HG02798 (cell line): ENCODE measurements around the gene FIBP.

Source experiments
- ATAC-seq: cut with Tn5 transposase; IDR thresholded peaks from one replicate; pipeline ENCODE4 v1.9.1; 2021; ENCODE audit warnings: mild to moderate bottlenecking; ENCODE audit not compliant: unreplicated experiment, poor library complexity

Gene FIBP

DNA sequence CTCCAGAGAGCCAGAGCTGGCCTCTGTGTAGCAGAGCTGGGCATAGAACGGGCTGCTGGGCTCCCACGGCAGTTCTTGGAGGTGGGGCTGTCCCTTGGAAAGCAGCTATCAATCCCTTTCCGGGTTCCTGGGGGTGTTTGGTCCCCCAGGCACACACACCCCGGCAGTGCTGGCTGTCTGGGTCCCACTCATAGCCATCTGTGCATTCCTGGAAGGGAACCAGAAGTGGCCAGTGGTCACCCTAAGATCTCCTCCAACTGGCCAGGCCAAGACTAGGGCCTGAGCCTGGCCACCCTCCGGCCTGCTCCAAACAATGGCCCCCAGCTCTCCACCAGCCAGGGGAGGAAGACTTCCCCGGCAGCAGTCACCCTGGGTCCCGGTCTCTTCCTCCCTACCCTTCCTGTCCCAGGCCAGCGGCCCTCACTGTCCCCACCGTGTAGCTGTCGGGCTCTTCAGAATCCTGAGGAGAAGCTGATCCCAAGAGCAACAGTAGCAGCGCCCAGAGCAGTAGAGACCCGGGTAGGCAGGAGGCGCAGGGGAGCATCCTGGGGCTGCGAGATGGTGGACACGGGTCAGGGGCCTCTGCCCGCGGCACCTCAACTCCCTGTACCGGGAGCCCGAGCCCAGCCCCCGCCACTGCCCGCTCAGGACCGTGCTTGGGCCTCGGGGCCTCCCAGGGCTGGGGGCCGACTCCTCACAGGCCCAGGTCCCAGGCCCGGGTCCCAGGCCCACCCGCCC, 16.3 kb downstream of the FIBP start:
- ATAC-seq: no peak

DNA sequence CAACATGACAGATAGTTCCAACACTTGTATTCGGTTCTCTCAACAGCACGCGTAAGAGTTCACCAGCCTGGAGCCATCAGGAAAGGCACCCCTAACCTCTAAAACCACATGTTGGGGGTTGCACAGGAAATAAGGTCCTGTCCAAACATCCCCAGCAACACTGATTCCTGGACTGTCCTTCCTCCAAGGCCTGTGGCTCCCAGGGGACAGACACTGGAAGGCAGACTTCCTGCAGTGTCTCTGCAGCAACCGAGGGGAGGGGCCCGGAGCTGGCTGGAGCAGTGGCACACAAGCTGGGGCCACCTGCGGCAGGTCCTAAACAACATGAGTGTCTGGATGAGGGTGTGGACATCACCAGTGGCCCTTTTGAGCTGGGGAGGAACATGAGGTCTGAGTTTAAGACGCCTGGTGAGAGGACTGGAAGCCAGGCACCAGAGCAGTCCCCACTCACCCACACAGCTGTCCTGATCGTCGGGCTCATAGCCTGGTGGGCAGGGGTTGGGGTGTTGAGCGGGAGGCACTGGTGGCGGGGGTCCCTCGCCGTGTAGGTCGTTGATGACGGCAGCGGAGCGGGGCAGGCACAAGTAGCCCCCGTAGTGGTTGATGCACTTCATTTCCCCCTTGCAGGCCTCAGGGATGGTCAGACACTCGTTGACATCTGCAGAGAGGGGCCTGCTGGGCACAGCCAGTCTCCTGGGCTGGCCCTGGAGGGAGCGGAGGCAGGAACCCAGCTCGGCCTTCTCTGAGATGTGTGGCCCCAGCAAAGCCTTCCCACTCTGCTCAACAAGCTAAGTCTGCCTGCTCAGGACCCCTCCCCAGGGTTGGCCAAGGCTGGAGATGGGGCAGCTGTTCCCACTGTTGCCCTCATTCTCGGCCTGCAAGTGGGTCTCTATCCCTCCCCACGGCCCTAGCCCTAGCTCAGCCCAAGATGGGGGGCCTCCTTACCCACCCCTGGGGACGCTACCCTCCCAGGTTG, 17.3 kb downstream of the FIBP start:
- no peak for ATAC-seq

DNA sequence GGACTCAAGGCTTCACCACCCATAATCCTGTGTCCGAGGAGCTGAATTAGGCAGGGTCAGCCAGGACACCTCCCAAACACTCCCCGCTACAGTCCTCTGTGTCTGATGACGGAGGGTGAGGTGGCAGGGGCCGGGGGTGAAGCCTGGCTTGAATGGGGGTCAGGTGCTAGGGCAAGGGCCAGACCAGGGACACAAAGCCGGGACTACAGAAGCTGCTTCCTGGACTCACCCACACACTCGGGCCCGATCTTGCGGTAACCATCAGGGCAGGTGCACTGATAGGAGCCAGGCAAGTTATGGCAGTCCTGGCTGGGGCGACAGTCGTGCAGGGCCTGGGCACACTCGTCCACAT, 18.0 kb downstream of the FIBP start:
- no peak for ATAC-seq

DNA sequence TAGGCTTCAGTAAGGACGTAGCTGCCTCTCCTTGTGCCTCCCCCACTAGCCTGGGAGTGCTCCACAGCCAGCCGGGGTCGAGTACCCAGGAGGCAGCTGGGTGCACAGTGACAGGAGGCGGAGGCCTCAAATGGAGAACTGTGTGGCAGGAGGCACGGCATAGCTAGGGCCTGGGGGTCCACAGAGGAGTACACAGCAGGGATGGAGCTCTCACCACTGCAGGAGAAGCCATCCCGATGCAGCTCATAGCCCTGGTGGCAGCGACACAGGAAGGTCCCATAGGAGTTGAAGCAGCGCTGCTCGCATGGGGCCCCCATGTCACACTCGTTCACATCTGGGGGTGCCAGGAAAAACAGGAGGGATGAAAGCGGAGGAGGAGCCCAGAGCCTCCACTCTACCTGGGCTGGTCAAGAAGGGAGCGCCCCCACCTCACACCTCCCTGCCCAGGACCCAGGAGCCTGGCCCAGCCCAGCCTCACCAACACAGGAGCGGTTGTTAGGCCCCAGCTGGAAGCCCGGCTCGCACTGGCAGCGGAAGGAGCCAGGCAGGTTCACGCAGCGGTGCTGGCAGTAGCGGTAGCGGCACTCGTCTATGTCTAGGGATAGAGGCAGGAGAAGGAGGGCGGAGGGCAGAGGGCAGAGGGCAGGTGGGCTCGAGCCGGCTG, 18.5 kb downstream of the FIBP start:
- no peak for ATAC-seq

- ATAC-seq: no peak
Measured at GRCh38 chr11:65868907-65869306, 19.4 kb downstream of the FIBP start.

DNA sequence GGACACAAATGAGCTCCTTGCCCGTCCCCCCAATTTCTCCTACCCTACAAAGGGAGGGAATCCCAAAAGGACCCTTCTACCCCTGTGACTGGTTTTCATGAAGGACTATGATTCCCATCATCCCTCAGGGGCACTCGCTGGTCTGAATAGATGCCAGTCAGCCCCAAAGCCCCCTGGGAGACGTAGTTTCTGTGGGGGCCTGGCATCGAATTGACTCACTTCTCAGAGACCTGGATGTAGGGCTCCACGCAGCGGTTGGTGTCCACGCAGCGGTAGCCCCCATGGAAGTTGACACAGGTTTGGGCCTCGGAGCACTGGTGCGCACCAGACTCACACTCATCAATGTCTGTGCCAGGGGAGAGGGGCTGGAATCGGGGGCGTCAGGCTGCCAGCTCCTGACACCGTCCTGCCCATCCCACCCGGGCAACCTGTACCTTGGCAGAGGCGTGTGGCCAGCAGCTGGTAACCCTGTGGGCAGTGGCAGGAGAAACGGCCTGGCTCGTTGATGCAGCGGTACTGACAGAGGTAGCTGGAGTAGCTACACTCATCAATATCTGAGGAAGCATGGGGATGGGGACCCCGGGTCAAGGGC, 20.1 kb downstream of the FIBP start:
- no peak for ATAC-seq

- no peak for ATAC-seq
Measured at GRCh38 chr11:65867284-65868071, 20.8 kb downstream of the FIBP start.

GRCh38 chr11:65866509-65867283, 21.6 kb downstream of the FIBP start:
- no peak for ATAC-seq

- no peak for ATAC-seq
Measured at GRCh38 chr11:65865550-65866172, 22.6 kb downstream of the FIBP start.

DNA sequence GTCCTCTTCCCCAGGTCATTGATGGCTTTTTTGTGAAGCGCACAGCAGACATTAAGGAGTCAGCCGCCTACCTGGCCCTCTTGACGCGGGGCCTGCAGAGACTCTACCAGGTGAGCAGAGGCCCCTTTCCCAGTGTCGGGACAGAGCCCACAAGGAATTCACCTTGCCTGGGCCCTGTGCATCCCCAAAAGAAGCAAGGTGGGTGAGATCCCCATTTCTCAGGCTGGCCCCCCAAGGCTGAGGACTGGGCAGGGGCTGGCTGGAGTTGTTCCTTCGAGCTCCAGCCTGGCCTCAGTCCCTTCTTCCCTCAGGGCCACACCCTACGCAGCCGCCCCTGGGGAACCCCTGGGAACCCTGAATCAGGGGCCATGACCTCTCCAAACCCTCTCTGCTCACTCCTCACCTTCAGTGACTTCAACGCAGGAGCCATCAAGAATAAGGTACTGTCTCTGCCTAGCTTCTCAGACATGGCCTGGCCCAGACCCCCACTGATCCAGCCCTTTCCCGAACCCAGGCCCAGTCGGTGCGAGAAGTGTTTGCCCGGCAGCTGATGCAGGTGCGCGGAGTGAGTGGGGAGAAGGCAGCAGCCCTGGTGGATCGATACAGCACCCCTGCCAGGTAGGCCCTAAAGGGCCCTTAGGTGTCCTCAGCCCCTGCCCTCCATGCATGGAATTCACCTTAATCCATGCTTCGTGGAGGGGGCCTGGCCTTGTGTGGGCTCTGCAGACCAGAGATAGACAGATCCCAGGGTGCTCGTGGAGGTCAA, 23.4 kb downstream of the FIBP start:
- ATAC-seq: no peak

- no peak for ATAC-seq
Measured at GRCh38 chr11:65863889-65864705, 24.2 kb downstream of the FIBP start.

GRCh38 chr11:65862941-65863888, 25.1 kb downstream of the FIBP start:
- ATAC-seq: no peak

- ATAC-seq: no peak
Measured at GRCh38 chr11:65862191-65862735, 26.0 kb downstream of the FIBP start.

GRCh38 chr11:65861533-65862183, 26.6 kb downstream of the FIBP start:
- no peak for ATAC-seq

- ATAC-seq: no peak
Measured at GRCh38 chr11:65861165-65861505, 27.1 kb downstream of the FIBP start.
